Stomach (tissue), 8 donors: ENCODE data around the gene LNX2. TPM values are rescaled to one million over a fixed set of nuclear protein-coding genes. Genes with fewer than 3 reads are reported as not detected.

ENCODE experiments used
- polyA plus RNA-seq, 3 donors: library from polyadenylated mRNA; stranded (reverse); fragments of 200-250 nt; gene quantifications; one replicate each; pipeline ENCODE4 v1.2.3, GENCODE V29; 2013
- total RNA-seq, 5 donors: library from RNA; depleted of rRNA; stranded (reverse); fragments of >200 nt; gene quantifications; one replicate each; pipeline versions ENCODE4 v1.1.0 to v1.2.3, GENCODE V29; 2014 to 2016
- donor health status: healthy with polysubstance abuse.
- donor health status: Bipolar disorder and iron deficiency.
- donor health status: healthy.

LNX2 gene
- total and polyA plus RNA-seq, 8 donors: 3.5 to 35.7 (median 9.3) TPM

Other genes with a start within 250 kb of the LNX2 start
- gene GTF3A, start 195.9 kb downstream of the LNX2 start, total RNA-seq: 100 to 1,000 TPM in 1 of 5 donors, 10 to 100 TPM in 4; 53.4 to 220 (median 57.6) TPM
- gene GTF3A, start 195.9 kb downstream of the LNX2 start, polyA plus RNA-seq: 100 to 1,000 TPM; 141 to 216 (median 193) TPM
- 10 to 100 TPM; 20.5 to 91.6 (median 35.2) TPM for gene MTIF3, start 170.0 kb downstream of the LNX2 start, total RNA-seq
- gene MTIF3, start 170.0 kb downstream of the LNX2 start, polyA plus RNA-seq: 100 to 1,000 TPM in 1 of 3 donors, 10 to 100 TPM in 2; 81.7 to 139 (median 99.4) TPM
- 100 to 1,000 TPM in 2 of 5 donors, 10 to 100 TPM in 3; 43.7 to 179 (median 71.6) TPM for gene POLR1D, start 1.4 kb upstream of the LNX2 start, total RNA-seq
- 100 to 1,000 TPM; 148 to 230 (median 184) TPM for gene POLR1D, start 1.4 kb upstream of the LNX2 start, polyA plus RNA-seq
- gene GSX1, start 172.0 kb upstream of the LNX2 start, total RNA-seq: not detected
- not detected for gene GSX1, start 172.0 kb upstream of the LNX2 start, polyA plus RNA-seq